ENCODE results near the gene EGFR.
A peak's percentile ranks its signal among the peaks of the same experiment; 100 is the strongest.

Gene EGFR

GRCh38 chr7:55056068-55056467 lies 37.3 kb downstream of the EGFR start:
- TF ChIP-seq POLR2A (IDR thresholded peaks at IDR 0.05; ENCODE audit: low read depth, low read length), result no peak
- no peak for FAIRE-seq
- DNase-seq (ENCODE audit: insufficient read length, low spot score), result no peak

GRCh38 chr7:55056577-55057480 lies 38.0 kb downstream of the EGFR start:
- no peak for DNase-seq (ENCODE audit: insufficient read length, low spot score)
- no peak for TF ChIP-seq POLR2A (IDR thresholded peaks at IDR 0.05; ENCODE audit: low read depth, low read length)
- no peak for FAIRE-seq

GRCh38 chr7:55058314-55058713 lies 39.5 kb downstream of the EGFR start:
- TF ChIP-seq POLR2A (IDR thresholded peaks at IDR 0.05; ENCODE audit: low read depth, low read length), result no peak
- no peak for FAIRE-seq
- DNase-seq (ENCODE audit: insufficient read length, low spot score), result no peak

GRCh38 chr7:55059021-55059420 lies 40.2 kb downstream of the EGFR start:
- FAIRE-seq (no peak), DNase-seq (ENCODE audit: insufficient read length, low spot score) (no peak)
- TF ChIP-seq POLR2A (IDR thresholded peaks at IDR 0.05; ENCODE audit: low read depth, low read length), result no peak

- DNase-seq (ENCODE audit: insufficient read length, low spot score), result no peak
- TF ChIP-seq POLR2A (IDR thresholded peaks at IDR 0.05; ENCODE audit: low read depth, low read length), result no peak
- FAIRE-seq, result no peak
These were observed 41.3 kb downstream of the EGFR start for GRCh38 chr7:55060085-55060484.

GRCh38 chr7:55060636-55061022 lies 41.8 kb downstream of the EGFR start:
- DNase-seq (ENCODE audit: insufficient read length, low spot score) (no peak), FAIRE-seq (no peak)
- no peak for TF ChIP-seq POLR2A (IDR thresholded peaks at IDR 0.05; ENCODE audit: low read depth, low read length)

- TF ChIP-seq POLR2A (IDR thresholded peaks at IDR 0.05; ENCODE audit: low read depth, low read length), result no peak
- no peak for FAIRE-seq
- DNase-seq (ENCODE audit: insufficient read length, low spot score), result no peak
These were observed 43.1 kb downstream of the EGFR start for GRCh38 chr7:55061726-55062499.

GRCh38 chr7:55063061-55063460 lies 44.2 kb downstream of the EGFR start:
- FAIRE-seq, result no peak
- no peak for DNase-seq (ENCODE audit: insufficient read length, low spot score)
- no peak for TF ChIP-seq POLR2A (IDR thresholded peaks at IDR 0.05; ENCODE audit: low read depth, low read length)

GRCh38 chr7:55063633-55064032 lies 44.8 kb downstream of the EGFR start:
- DNase-seq (ENCODE audit: insufficient read length, low spot score), result peak; percentile 89
- no peak for FAIRE-seq
- TF ChIP-seq POLR2A (IDR thresholded peaks at IDR 0.05; ENCODE audit: low read depth, low read length), result no peak

- no peak for TF ChIP-seq POLR2A (IDR thresholded peaks at IDR 0.05; ENCODE audit: low read depth, low read length)
- FAIRE-seq (peak; percentile 70), DNase-seq (ENCODE audit: insufficient read length, low spot score) (peak; percentile 95)
These were observed 46.3 kb downstream of the EGFR start for GRCh38 chr7:55065079-55065478.

GRCh38 chr7:55065511-55066229 lies 46.9 kb downstream of the EGFR start:
- no peak for TF ChIP-seq POLR2A (IDR thresholded peaks at IDR 0.05; ENCODE audit: low read depth, low read length)
- DNase-seq (ENCODE audit: insufficient read length, low spot score), result peak; percentile 88
- FAIRE-seq, result peak; percentile 6

GRCh38 chr7:55066524-55066923 lies 47.7 kb downstream of the EGFR start:
- FAIRE-seq (no peak), DNase-seq (ENCODE audit: insufficient read length, low spot score) (no peak)
- no peak for TF ChIP-seq POLR2A (IDR thresholded peaks at IDR 0.05; ENCODE audit: low read depth, low read length)

- no peak for DNase-seq (ENCODE audit: insufficient read length, low spot score)
- no peak for TF ChIP-seq POLR2A (IDR thresholded peaks at IDR 0.05; ENCODE audit: low read depth, low read length)
- FAIRE-seq, result no peak
These were observed 48.1 kb downstream of the EGFR start for GRCh38 chr7:55066938-55067337.

GRCh38 chr7:55067748-55068147 lies 48.9 kb downstream of the EGFR start:
- FAIRE-seq (no peak), DNase-seq (ENCODE audit: insufficient read length, low spot score) (no peak)
- TF ChIP-seq POLR2A (IDR thresholded peaks at IDR 0.05; ENCODE audit: low read depth, low read length), result peak; percentile 22; the same call in 1 of the 2 replicates
